HG03139 (cell line): Measurements from ENCODE around the gene SCART1.
"Not testable (repeated sequence)": the region's sequence is repeated elsewhere in the genome, so short reads cannot be mapped to it uniquely, and the experiment has no call there.

Experiments
- ATAC-seq: cut with Tn5 transposase; IDR thresholded peaks from one replicate; pipeline ENCODE4 v1.9.1; 2021; ENCODE audit not compliant: unreplicated experiment

The SCART1 gene

GRCh38 chr10:133453516-133454203, at the start of gene SCART1:
Gene SCART1 (plus strand): TSS chr10:133453945. CDS start chr10:133453998, 53 bp downstream.
- no peak for ATAC-seq

DNA sequence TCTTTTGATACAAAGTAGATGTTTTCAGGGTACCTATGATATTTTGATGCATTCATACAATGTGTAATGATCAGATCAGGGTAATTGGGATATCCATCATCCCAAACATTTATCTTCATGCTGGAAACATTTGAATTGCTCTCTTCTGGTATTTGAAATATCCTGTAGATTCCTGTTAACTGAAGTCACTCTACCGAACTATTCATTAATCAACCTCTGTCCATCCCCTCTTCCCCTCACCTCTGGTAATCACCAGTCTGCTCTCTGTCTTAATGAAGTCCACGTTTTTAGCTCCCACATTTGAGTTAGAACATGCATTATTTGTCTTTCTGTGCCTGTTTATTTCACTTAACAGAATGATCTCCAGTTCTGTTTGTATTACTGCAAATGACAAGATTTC, 48.5 kb upstream of the SCART1 start:
- no peak for ATAC-seq

GRCh38 chr10:133405844-133406527, 47.8 kb upstream of the SCART1 start:
- ATAC-seq = no peak

DNA sequence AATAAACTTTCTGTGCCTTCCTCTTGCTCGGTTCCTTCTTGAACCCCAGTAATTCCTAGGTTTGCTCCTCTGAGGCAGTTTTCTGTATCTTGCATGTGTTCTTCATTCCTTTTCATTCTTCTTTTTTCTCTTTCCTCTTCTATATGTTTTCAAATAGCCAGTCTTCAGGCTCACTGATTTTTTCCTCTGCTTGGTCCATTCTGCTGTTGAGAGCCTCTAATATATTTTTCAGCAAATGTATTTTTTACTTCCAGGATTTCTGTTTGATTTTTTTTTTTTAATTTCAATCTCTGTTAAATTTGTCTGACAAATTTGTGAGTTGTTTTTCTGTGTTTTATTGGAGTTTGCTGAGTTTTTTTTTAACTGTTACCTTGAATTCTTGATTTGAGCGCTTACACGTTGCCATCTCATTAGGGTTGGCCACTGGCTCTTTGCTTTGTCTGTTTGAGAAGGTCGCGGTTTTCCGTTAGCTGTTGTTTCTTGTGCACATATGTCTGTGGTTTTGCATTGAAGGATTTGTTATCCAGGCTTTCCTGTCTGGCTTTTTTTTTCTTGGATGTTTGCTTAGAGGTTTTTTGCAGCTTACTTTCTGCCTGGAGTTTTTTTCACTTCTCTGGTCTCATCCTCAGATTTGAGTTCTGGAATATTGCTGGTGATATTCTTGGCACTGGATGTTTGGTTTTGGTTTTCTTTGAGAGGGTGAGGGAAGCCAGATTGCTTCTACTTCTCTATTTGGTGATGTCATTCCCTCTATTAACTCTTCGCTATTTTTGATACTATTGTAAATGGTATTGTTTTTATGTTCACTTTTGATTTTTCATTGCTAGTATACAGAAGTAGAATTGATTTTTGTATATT, 42.0 kb upstream of the SCART1 start:
- ATAC-seq = no peak

- ATAC-seq = no peak
Observed at GRCh38 chr10:133412381-133412711, 41.4 kb upstream of the SCART1 start.

GRCh38 chr10:133414401-133414800, 39.3 kb upstream of the SCART1 start:
- not testable (repeated sequence) for ATAC-seq

GRCh38 chr10:133415752-133416151, 38.0 kb upstream of the SCART1 start:
- ATAC-seq = no peak

- ATAC-seq = no peak
Observed at GRCh38 chr10:133418289-133418993, 35.3 kb upstream of the SCART1 start.

DNA sequence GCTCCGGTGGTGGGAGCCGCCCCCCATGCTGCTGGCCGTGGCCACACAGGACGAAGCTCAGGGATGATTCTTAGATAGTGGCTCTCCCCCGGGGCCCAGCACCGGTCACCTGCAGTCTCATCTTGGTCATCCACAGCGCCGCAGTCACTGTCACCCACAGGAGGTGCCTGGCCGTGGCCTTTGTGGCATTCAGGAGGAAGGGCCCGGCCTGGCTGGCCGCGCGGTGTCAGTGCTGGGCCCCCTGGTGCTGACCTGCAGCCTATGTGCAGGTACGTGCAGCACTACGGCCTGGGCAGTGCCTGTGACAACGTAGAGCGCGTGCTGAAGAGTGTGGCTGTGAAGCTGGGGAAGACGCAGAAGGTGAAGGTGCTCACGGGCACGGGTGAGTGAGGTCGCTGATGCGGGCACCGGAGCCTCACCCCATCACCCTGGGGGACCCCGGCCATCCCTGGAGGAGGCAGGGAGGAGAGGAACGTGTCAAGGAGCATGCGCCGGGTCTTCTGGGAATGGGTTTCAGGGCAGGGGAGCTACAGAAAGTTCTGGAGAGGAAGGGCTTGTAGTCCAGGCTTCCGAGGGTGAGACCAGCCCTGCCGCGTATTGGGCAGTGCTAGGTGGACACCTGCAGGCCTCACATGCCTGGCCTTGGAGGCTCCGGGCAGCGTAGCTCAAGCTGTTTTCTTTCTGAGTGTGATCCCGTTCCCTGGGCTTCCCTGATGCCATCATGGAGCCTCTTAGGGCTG, 34.4 kb upstream of the SCART1 start:
- ATAC-seq = no peak

DNA sequence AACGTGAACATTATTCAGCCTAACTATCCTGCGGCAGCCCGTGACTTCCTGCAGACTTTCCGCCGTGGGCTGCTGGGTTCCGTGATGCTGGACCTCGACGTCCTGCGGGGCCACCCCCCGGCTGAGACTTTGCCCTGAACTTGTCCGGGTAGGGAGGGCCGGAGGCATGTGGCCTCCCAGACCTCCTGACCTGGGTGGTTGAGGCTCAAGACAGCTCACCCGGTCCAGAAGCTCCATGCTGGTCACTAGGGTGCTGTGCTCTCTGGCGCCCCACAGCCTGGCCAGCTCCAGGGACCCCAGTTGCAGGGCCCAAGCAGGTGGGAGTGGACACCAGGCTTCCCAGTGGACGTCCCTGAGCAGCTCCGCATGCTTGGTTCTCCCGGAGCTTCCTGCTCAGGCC, 33.7 kb upstream of the SCART1 start:
- no peak for ATAC-seq

GRCh38 chr10:133420579-133420978, 33.2 kb upstream of the SCART1 start:
- no peak for ATAC-seq

DNA sequence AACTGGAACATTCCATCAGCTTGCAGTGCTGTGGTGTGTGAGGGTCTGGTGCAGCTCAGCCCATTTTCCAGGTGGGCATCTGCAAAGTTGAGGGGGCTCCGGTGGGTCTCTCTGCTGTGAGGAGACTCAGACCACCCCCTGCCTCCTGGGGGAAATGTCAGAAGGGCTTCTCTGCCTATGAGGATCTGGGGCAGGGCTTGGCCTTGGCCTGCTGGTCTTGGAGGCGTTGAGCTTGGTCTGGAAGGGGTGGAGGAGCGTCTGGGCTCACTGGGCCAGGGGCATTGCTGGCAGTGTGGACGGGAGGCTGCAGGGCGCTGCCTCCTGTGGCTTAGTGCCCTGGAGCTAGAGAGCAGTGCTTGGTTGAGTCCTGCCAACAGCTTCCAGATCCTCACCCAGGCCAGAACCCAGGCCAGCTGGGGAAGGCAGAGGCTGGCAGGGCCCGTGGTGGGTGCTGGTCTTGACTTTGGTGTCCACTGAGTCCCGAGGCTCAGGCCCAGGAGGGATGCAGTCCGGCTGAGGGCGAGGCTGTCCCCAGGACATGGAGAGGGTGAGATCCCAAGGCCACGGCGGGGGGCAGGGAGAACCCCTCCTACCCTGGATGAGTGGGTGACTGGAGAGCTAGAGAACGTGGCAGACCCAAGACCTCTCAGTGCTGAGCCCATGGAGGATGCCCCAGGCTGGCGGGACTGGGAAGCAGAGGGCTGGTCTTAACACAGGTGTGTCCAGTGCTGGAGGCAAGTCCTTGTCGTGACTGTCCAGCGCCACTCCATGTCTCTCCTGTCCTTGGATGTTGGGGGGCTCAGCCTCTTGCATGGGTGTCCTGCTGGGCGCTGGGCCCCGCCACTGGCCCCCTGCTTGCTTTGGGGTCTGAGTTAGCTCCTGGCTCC, 32.2 kb upstream of the SCART1 start:
- no peak for ATAC-seq

GRCh38 chr10:133422223-133422806, 31.4 kb upstream of the SCART1 start:
- ATAC-seq = no peak

DNA sequence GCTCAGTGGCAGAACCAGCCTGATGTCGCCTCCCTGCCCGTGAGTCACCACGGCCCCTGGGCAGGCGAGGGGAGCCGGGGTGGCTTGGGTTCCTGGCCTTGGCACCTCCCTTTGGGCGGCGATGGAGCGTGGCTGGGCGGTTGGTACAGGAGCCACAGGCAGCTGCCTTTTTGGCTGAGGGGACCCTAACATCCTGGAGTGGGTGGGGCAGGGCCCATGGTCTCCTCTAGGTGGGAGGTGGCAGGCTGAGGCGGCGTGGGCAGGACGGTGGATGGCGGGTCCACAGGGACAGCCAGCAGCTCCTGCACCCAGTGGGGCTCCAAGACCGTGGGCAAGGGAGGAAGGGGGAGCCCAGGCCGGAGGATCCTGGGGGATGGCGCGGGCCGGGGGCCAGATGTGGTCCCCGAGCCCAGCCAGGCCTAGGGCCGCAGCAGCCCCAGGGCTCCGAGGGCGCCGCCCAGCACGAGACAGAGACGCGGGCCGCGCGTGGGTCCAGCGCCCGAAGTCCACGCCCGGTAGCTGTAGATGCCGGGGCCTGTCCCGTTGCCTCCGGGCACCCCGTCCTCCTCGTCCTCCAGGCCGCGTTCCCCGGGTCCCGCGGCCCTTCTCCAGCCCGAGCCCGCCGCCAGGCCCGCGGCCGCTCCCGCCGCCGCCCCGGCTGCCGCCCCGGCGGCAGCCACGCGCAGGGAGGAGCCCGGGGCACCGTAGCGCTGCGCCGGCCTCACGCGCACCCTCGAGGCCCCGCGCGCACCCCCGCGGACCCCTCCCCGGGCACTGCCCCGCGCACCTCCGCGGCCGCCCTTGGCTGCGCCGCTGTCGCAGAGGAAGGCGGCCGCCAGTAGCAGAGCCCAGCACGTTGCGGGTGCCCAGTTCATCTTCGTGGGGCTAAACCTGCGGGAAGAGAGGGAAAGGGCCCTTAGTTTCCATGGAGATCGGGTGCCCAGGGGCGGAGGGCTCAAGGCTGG, 30.7 kb upstream of the SCART1 start:
- ATAC-seq = no peak

DNA sequence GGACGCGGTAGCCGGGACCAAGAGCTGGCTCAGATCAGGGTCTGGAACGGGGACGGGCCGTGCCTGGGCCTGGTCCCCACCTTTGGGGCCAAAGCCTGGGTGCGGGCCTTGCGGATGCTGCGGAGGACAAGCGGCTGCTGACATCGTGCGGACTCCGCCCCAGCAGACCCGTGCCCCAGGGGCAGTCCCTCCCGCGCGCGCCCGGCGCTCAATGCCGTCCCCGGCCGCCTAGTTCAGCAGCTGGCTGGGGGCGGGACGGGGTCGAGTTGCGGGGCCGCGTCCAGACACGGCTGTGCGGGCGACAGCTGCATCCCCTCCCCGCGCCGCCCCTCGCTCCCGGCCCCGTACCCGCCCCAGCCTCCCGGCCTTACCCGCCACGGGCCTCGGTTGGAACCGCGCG, 29.6 kb upstream of the SCART1 start:
- not testable (repeated sequence) for ATAC-seq

DNA sequence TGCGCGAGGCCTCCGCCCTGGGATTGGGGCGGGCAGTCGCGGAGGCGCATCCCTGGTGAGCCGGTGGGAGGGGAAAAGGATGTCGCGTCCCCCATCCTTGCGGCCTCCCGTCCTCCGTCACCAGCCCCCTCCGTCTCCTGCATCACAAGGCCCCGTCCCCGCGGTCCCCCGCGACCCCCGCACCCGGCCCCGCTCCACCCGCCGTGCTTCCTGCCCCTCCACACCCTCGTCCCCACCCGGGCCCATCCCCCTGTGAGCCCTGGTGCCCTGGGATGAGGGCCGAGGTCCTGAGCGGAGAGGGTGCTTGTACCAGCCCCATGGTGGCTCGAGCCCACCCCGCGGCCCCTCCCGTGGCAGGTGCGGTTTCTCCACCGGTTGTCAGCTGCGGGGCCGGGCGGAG, 29.1 kb upstream of the SCART1 start, which contains the start of gene SPRN:
Gene SPRN, minus strand, starts transcription at position 25 of the 400 bp plus-strand sequence. CDS start 944 bp downstream, outside the sequence.
- not testable (repeated sequence) for ATAC-seq

DNA sequence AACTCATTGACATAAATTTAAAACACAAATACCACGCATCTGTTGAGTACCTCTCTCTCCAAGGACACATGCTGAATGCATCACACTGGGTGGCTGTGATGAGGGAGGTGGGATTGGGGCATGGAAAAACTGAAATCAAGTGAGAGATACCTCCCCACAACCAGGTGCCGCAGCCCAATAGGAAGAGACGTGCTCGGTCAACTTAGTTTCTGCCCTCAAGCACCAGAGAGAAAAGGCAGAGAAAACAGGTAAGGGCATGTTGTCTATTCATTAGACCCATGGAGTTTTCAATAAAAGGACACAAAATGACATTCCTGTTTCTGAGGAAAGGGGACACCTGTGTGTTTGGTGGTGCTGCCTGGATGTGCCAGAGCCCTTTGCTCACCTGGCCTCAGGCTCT, 24.2 kb upstream of the SCART1 start:
- not testable (repeated sequence) for ATAC-seq
